HEK293 (cell line): ENCODE results near the gene SCYGR8.

Source experiments
- PRDM1 ChIP-seq: fragments of 450-650 bp; formaldehyde crosslinking; IDR thresholded peaks from 2 replicates; pipeline ENCODE4; 2016; ENCODE audit warnings: missing biosample characterization, missing genetic modification characterization
- ZNF791 ChIP-seq: fragments of 450-650 bp; formaldehyde crosslinking; IDR thresholded peaks from 2 replicates; pipeline ENCODE4 v1.5.1; 2016; ENCODE audit warnings: missing biosample characterization, missing genetic modification characterization
- TF ChIP-seq, protein P1 (sequence below): fragments of 450-650 bp; formaldehyde crosslinking; IDR thresholded peaks from 2 replicates; pipeline ENCODE4 v1.5.1; 2016; ENCODE audit warnings: missing biosample characterization, missing genetic modification characterization

DNA sequence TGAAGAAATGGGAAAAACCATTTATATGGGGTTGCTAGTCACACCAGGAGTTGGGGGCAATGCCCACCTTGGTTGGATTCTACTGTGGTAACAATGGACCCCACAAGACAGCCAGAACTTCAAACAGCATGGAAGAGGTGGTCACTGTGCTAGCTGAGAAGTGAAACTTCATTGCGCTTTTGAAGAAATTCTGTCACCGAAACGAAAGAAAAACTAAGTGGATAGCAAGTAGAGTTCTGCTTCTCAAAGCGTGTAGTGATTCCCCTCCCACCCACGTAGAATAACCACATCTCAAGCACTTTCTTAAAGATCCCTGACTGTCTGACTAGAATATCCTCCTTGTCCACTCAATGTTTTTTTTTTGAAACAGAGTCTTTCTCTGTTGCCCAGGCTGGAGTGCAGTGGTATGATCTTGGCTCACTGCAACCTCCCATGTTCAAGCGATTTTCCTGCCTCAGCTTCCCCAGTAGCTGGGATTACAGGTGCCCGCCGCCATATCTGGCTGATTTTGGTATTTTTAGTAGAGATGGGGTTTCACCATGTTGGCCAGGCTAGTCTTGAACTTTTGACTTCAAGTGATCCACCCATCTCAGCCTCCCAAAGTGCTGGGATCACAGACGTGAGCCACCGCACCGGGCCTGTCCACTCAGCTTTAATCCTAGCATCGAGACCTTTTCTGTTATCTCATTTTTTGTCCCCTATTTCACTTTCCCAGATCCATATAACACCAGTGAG is 37.9 kb downstream of the SCYGR8 start:
- TF ChIP-seq, protein P1, sequence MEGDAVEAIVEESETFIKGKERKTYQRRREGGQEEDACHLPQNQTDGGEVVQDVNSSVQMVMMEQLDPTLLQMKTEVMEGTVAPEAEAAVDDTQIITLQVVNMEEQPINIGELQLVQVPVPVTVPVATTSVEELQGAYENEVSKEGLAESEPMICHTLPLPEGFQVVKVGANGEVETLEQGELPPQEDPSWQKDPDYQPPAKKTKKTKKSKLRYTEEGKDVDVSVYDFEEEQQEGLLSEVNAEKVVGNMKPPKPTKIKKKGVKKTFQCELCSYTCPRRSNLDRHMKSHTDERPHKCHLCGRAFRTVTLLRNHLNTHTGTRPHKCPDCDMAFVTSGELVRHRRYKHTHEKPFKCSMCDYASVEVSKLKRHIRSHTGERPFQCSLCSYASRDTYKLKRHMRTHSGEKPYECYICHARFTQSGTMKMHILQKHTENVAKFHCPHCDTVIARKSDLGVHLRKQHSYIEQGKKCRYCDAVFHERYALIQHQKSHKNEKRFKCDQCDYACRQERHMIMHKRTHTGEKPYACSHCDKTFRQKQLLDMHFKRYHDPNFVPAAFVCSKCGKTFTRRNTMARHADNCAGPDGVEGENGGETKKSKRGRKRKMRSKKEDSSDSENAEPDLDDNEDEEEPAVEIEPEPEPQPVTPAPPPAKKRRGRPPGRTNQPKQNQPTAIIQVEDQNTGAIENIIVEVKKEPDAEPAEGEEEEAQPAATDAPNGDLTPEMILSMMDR (tag by site-specific recombination) = no peak
- no peak for TF ChIP-seq PRDM1 (tag by site-specific recombination)
- TF ChIP-seq ZNF791 (tag by site-specific recombination) = no peak
